SK-N-SH (cell line): ENCODE measurements around the gene ESRP2. TPM values are rescaled to one million over a fixed set of nuclear protein-coding genes. Genes with fewer than 3 reads are reported as not detected.

Source experiments
- CTCF ChIA-PET: fragments of 300-600, 350-600 bp; formaldehyde crosslinking; extraction: SDS; loops from one replicate; lab custom pipeline; 2021; lab: Yijun Ruan, JAX
- POLR2A ChIA-PET: fragments of 350-600 bp; sonication (Branson Sonifier 250); formaldehyde crosslinking; extraction: SDS; loops from one replicate; lab custom pipeline; 2020; ENCODE audit warnings: antibody characterized with exemption, inconsistent platforms; lab: Yijun Ruan, JAX
- DNase-seq: peaks from one replicate; pipeline ENCODE4 v3.0.0; 2012
- H2AFZ ChIP-seq: fragments of 200-600 bp; sonication (generic); 2 replicates; pipeline ENCODE4 v1.8.1; 2016; ENCODE audit warnings: antibody characterized with exemption, mild to moderate bottlenecking, low read depth
- H3F3A ChIP-seq: fragments of 200-600 bp; sonication (generic); replicated peaks from 2 replicates; pipeline ENCODE3; 2016; ENCODE audit warnings: antibody characterized with exemption, mild to moderate bottlenecking; ENCODE audit not compliant: insufficient read depth
- H3K27ac ChIP-seq, 2 experiments: fragments of 200-500 bp in 1 of 2; fragments of 200-600 bp in 1 of 2; sonication (Bioruptor generic) in 1 of 2; sonication (generic), shearing (Covaris generic) in 1 of 2; 2 replicates each; pipeline versions ENCODE4 v1.5.1 to v1.6.1; 2014 to 2016; ENCODE audit warnings: low read depth in 2 of 2, inconsistent platforms in 1 of 2, low read length in 1 of 2, mild to moderate bottlenecking in 1 of 2, mixed read lengths in 1 of 2
- H3K27me3 ChIP-seq: fragments of 200-600 bp; sonication (generic), shearing (Covaris generic); 2 replicates; pipeline ENCODE4 v1.6.1; 2016; ENCODE audit warnings: mixed run types; ENCODE audit not compliant: insufficient read depth
- H3K36me3 ChIP-seq, 2 experiments: fragments of 200-500 bp in 1 of 2; fragments of 200-600 bp in 1 of 2; sonication (Bioruptor generic) in 1 of 2; sonication (generic) in 1 of 2; replicated peaks in 1 of 2; 2 replicates each; pipeline versions ENCODE3 to v1.5.1; 2014 to 2016; ENCODE audit warnings: low read length in 1 of 2, mild to moderate bottlenecking in 1 of 2; ENCODE audit not compliant: insufficient read depth in 2 of 2, control insufficient read depth in 1 of 2
- H3K4me1 ChIP-seq, 2 experiments: fragments of 200-500 bp in 1 of 2; fragments of 200-600 bp in 1 of 2; sonication (Bioruptor generic) in 1 of 2; sonication (generic), shearing (Covaris generic) in 1 of 2; 2 replicates each; pipeline versions ENCODE4 v1.5.1 to v1.6.1; 2014 to 2016; ENCODE audit warnings: low read depth in 1 of 2, low read length in 1 of 2, mixed run types in 1 of 2; ENCODE audit not compliant: insufficient read depth in 2 of 2, control insufficient read depth in 1 of 2
- H3K4me2 ChIP-seq: fragments of 200-600 bp; sonication (generic), shearing (Covaris generic); 2 replicates; pipeline ENCODE4 v1.6.1; 2017; ENCODE audit warnings: mixed run types
- H3K4me3 ChIP-seq, 2 experiments: fragments of 200-500 bp in 1 of 2; fragments of 200-600 bp in 1 of 2; sonication (Bioruptor generic) in 1 of 2; sonication (generic), shearing (Covaris generic) in 1 of 2; 2 replicates each; pipeline versions ENCODE4 v1.5.1 to v1.8.1; 2014 to 2016; ENCODE audit warnings: low read depth in 2 of 2, inconsistent platforms in 1 of 2, low read length in 1 of 2, mild to moderate bottlenecking in 1 of 2, mixed read lengths in 1 of 2, moderate library complexity in 1 of 2
- H3K79me2 ChIP-seq: fragments of 200-600 bp; sonication (generic); 2 replicates; pipeline ENCODE4 v1.8.1; 2017; ENCODE audit warnings: mild to moderate bottlenecking; ENCODE audit not compliant: insufficient read depth
- H3K9ac ChIP-seq: fragments of 200-600 bp; sonication (generic); 2 replicates; pipeline ENCODE4 v1.6.1; 2017; ENCODE audit warnings: mixed run types
- H3K9me2 ChIP-seq: fragments of 200-600 bp; sonication (generic); 2 replicates; pipeline ENCODE4 v1.6.1; 2017; ENCODE audit warnings: mixed run types
- H3K9me3 ChIP-seq: fragments of 200-600 bp; sonication (generic); 2 replicates; pipeline ENCODE4 v1.6.1; 2017; ENCODE audit warnings: mixed run types, mild to moderate bottlenecking, moderate library complexity
- H4K20me1 ChIP-seq: fragments of 200-600 bp; sonication (generic); 2 replicates; pipeline ENCODE4 v1.6.1; 2017; ENCODE audit warnings: mild to moderate bottlenecking, mixed run types; ENCODE audit not compliant: insufficient read depth
- ELF1 ChIP-seq: IDR thresholded peaks from 2 replicates; pipeline ENCODE4 v1.4.0; 2012
- EP300 ChIP-seq, 2 experiments: IDR thresholded peaks; 2 replicates each; pipeline versions ENCODE4 v1.4.0 to v1.6.1; 2012; ENCODE audit warnings: borderline replicate concordance in 1 of 2, low read depth in 1 of 2, low read length in 1 of 2
- EZH2phosphoT487 ChIP-seq: fragments of 200-600 bp; sonication (generic); IDR thresholded peaks from 2 replicates; pipeline ENCODE4 v1.6.1; 2017; ENCODE audit warnings: low read depth, mixed run types, mild to moderate bottlenecking, antibody characterized with exemption, moderate library complexity, borderline replicate concordance
- GATA2 ChIP-seq: sonication (generic); formaldehyde crosslinking; IDR thresholded peaks from 2 replicates; pipeline ENCODE4 v1.5.0; 2020; ENCODE audit warnings: mild to moderate bottlenecking, missing genetic modification reagents
- IRF3 ChIP-seq: fragments of 150-350 bp; IDR thresholded peaks from 2 replicates; pipeline ENCODE4 v1.6.1; 2016; ENCODE audit warnings: mild to moderate bottlenecking, low read depth, low read length
- NFIC ChIP-seq: IDR thresholded peaks from 2 replicates; pipeline ENCODE4 v1.4.0; 2012; ENCODE audit warnings: borderline replicate concordance
- PBX3 ChIP-seq: IDR thresholded peaks from 2 replicates; pipeline ENCODE4; 2012
- RCOR1 ChIP-seq: fragments of 150-350 bp; IDR thresholded peaks from 2 replicates; pipeline ENCODE4 v1.6.1; 2017; ENCODE audit warnings: antibody characterized with exemption, low read length
- SIN3A ChIP-seq: IDR thresholded peaks from 2 replicates; pipeline ENCODE4 v1.6.1; 2012; ENCODE audit warnings: low read depth, mild to moderate bottlenecking, low read length, moderate library complexity, borderline replicate concordance
- TAF1 ChIP-seq: IDR thresholded peaks from 2 replicates; pipeline ENCODE4 v1.6.1; 2012; ENCODE audit warnings: low read depth, mild to moderate bottlenecking, low read length, moderate library complexity, borderline replicate concordance
- USF1 ChIP-seq: IDR thresholded peaks from 2 replicates; pipeline ENCODE4 v1.4.0; 2012; ENCODE audit warnings: low read depth, borderline replicate concordance
- ZBTB33 ChIP-seq: IDR thresholded peaks from 2 replicates; pipeline ENCODE4 v1.4.0; 2012; ENCODE audit warnings: low read depth, borderline replicate concordance
- WGBS: methylation state at CpG from one replicate; pipeline ENCODE4 v1.1.6; 2017; ENCODE audit warnings: low lambda C conversion rate; 5-methylcytosine and 5-hydroxymethylcytosine counted together
- polyA plus RNA-seq, 3 experiments: library from polyadenylated mRNA; depleted of rRNA; stranded (reverse); fragments of >200 nt; gene quantifications; 2 replicates each; pipeline ENCODE4 v1.2.3, GENCODE V29; 2012

ESRP2 gene
- polyA plus RNA-seq, 1 of the 3 experiments (the other 2 are of a cell fraction) = 0.07 TPM

GRCh38 chr16:68235108-68235886 is 630 bp downstream of the ESRP2 start:
- Histone ChIP-seq H3F3A (peaks cover 3% of the 10 kb centered on the region), H3K36me3 (peaks cover 0 to 3% of the 10 kb centered on the region in 2 experiments), H3K9me2 (no peaks in the 10 kb centered on the region), H3K4me2 (no peak overlapping the region), H2AFZ (no peak overlapping the region), H3K9me3 (no peaks in the 10 kb centered on the region), H3K9ac (no peak overlapping the region), H3K4me3 (no peak overlapping the region), H3K79me2 (no peaks in the 10 kb centered on the region), H3K4me1 (peaks cover 0 to 8% of the 10 kb centered on the region in 2 experiments; a peak in 1 of 4 replicates), H3K27ac (no peak overlapping the region), H4K20me1 (no peaks in the 10 kb centered on the region), H3K27me3 (no peaks in the 10 kb centered on the region)
- POLR2A ChIA-PET = no interaction called here
- TF ChIP-seq TAF1 (no peak), NFIC (no peak)
- 98% methylated on average over 72 of the region's 73 CpGs for WGBS
- no peak for DNase-seq
- CTCF ChIA-PET = interaction anchor here (0.8 kb wide), 1 partner anchor 136 kb away, joined by 3 read pairs; no protein-coding TSS in a partner anchor

- Histone ChIP-seq H3K36me3 (peaks cover 0 to 5% of the 10 kb centered on the region in 2 experiments), H3K9ac (no peak overlapping the region), H3F3A (peaks cover 3% of the 10 kb centered on the region), H3K9me3 (no peaks in the 10 kb centered on the region), H3K79me2 (no peaks in the 10 kb centered on the region), H3K4me2 (no peak overlapping the region), H3K4me3 (no peak overlapping the region), H2AFZ (no peak overlapping the region), H3K9me2 (no peaks in the 10 kb centered on the region), H3K27ac (no peak overlapping the region), H3K27me3 (no peaks in the 10 kb centered on the region), H3K4me1 (peaks cover 0 to 8% of the 10 kb centered on the region in 2 experiments; a peak in 1 of 4 replicates), H4K20me1 (no peaks in the 10 kb centered on the region)
- POLR2A ChIA-PET = no interaction called here
- DNase-seq = no peak
- no peak for TF ChIP-seq USF1
- CTCF ChIA-PET = interaction anchor here (1.9 kb wide), 1 partner anchor 140 kb away, joined by 11 read pairs; no protein-coding TSS in a partner anchor
- WGBS = 87% methylated on average over 12 of the region's 13 CpGs
Measured at GRCh38 chr16:68234188-68235107, 1.5 kb downstream of the ESRP2 start.

GRCh38 chr16:68233835-68234187 is 2.1 kb downstream of the ESRP2 start:
- ChIA-PET CTCF (interaction anchor here (1.9 kb wide), 1 partner anchor 140 kb away, joined by 11 read pairs; no protein-coding TSS in a partner anchor), POLR2A (no interaction called here)
- no peak overlapping the region for H3K4me2 ChIP-seq
- TF ChIP-seq GATA2 (CRISPR knock-in tag) (no peak), RCOR1 (no peak), IRF3 (no peak), ELF1 (no peak), ZBTB33 (no peak), EZH2phosphoT487 (no peak), SIN3A (no peak), EP300 (IDR thresholded peaks at IDR 0.05; ENCODE audit: borderline replicate concordance in 1 of 2, low read depth in 1 of 2, low read length in 1 of 2) (no peak), PBX3 (no peak)

More at GRCh38 chr16:68233835-68234187, 2.1 kb downstream of the ESRP2 start:
- Histone ChIP-seq H3K27me3 (no peaks in the 10 kb centered on the region), H3F3A (peaks cover 3% of the 10 kb centered on the region), H4K20me1 (no peaks in the 10 kb centered on the region), H3K9me3 (no peaks in the 10 kb centered on the region), H3K36me3 (peaks cover 0 to 5% of the 10 kb centered on the region in 2 experiments), H3K4me3 (no peak overlapping the region), H3K79me2 (no peaks in the 10 kb centered on the region), H2AFZ (no peak overlapping the region), H3K9ac (no peak overlapping the region), H3K27ac (no peak overlapping the region), H3K9me2 (no peaks in the 10 kb centered on the region), H3K4me1 (peaks cover 0 to 8% of the 10 kb centered on the region in 2 experiments; a peak in 1 of 4 replicates)
- WGBS = 88% methylated on average over 6 of the region's 8 CpGs
- no peak for DNase-seq
